ENCODE data around the gene MSI2.

MSI2 gene

GRCh38 chr17:57550016-57550415 lies 293.7 kb downstream of the MSI2 start:
- no peak for DNase-seq

- no peak for DNase-seq
Measured at GRCh38 chr17:57550668-57551315, 294.5 kb downstream of the MSI2 start.

- DNase-seq = no peak
Measured at GRCh38 chr17:57551321-57552079, 295.2 kb downstream of the MSI2 start.

- no peak for DNase-seq
Measured at GRCh38 chr17:57552114-57552624, 295.8 kb downstream of the MSI2 start.

- no peak for DNase-seq
Measured at GRCh38 chr17:57553526-57553925, 297.2 kb downstream of the MSI2 start.

- DNase-seq = no peak
Measured at GRCh38 chr17:57553991-57554825, 297.9 kb downstream of the MSI2 start.

- DNase-seq = no peak
Measured at GRCh38 chr17:57554826-57555635, 298.7 kb downstream of the MSI2 start.

GRCh38 chr17:57555636-57556175 lies 299.4 kb downstream of the MSI2 start:
- no peak for DNase-seq

GRCh38 chr17:57556320-57556719 lies 300.0 kb downstream of the MSI2 start:
- DNase-seq = no peak

GRCh38 chr17:57556977-57557376 lies 300.7 kb downstream of the MSI2 start:
- no peak for DNase-seq

- no peak for DNase-seq
Measured at GRCh38 chr17:57557416-57557815, 301.1 kb downstream of the MSI2 start.

GRCh38 chr17:57557834-57558681 lies 301.7 kb downstream of the MSI2 start:
- DNase-seq = no peak

- DNase-seq = no peak
Measured at GRCh38 chr17:57559226-57559625, 302.9 kb downstream of the MSI2 start.

GRCh38 chr17:57559634-57560318 lies 303.5 kb downstream of the MSI2 start:
- DNase-seq = no peak

GRCh38 chr17:57560319-57560705 lies 304.0 kb downstream of the MSI2 start:
- DNase-seq = no peak

GRCh38 chr17:57561072-57561861 lies 304.9 kb downstream of the MSI2 start:
- no peak for DNase-seq

- no peak for DNase-seq
Measured at GRCh38 chr17:57562184-57562698, 305.9 kb downstream of the MSI2 start.

GRCh38 chr17:57563958-57564357 lies 307.6 kb downstream of the MSI2 start:
- no peak for DNase-seq

- no peak for DNase-seq
Measured at GRCh38 chr17:57565176-57565575, 308.9 kb downstream of the MSI2 start.

- DNase-seq = no peak
Measured at GRCh38 chr17:57566721-57567120, 310.4 kb downstream of the MSI2 start.

Data from activated CD4-positive, CD25-positive, alpha-beta regulatory T cell treated with anti-CD3 and anti-CD28 coated beads, Interleukin-2, amount 50 U/mL, for 72 hours (primary cell).